ENCODE results near the gene SPNS2.

GRCh38 chr17:4512156-4513112 is 13.8 kb downstream of the SPNS2 start:
- TF ChIP-seq REST (IDR thresholded peaks at IDR 0.05; ENCODE audit: low read depth) (no peak), TEAD4 (IDR thresholded peaks at IDR 0.05) (no peak), MAX (IDR thresholded peaks at IDR 0.05) (no peak), RAD21 (IDR thresholded peaks at IDR 0.05; ENCODE audit: low read depth) (no peak), YY1 (IDR thresholded peaks at IDR 0.05; ENCODE audit: low read depth) (no peak)
